HepG2 (cell line): ENCODE results near the gene AP1AR. TPM values are rescaled to one million over a fixed set of nuclear protein-coding genes. Genes with fewer than 3 reads are reported as not detected.

Experiments used
- ATAC-seq: fragments of 200-7000 bp; cut with Tn5 transposase; 3 replicates; pipeline ENCODE4 v1.9.1; 2020; ENCODE audit warnings: mild to moderate bottlenecking, moderate library complexity
- BruUV-seq: library from RNA; stranded (reverse); fragments of 400-500 nt; replicated peaks from 2 replicates; lab custom pipeline; 2021; lab: Mats Ljungman, UMichigan
- CTCF ChIA-PET: fragments of 300-600 bp; formaldehyde crosslinking; extraction: SDS; loops from one replicate; lab custom pipeline; 2021; ENCODE audit warnings: low total read pairs, inconsistent platforms, low intra/inter-chr PET ratio; lab: Yijun Ruan, JAX
- POLR2A ChIA-PET: fragments of 350-600 bp; sonication (Branson Sonifier 250); formaldehyde crosslinking; loops from one replicate; lab custom pipeline; 2020; ENCODE audit warnings: antibody characterized with exemption, inconsistent platforms; lab: Yijun Ruan, JAX
- DNase-seq: peaks from one replicate; pipeline ENCODE4 v3.0.0-alpha.2; 2015; ENCODE audit warnings: low spot score
- FAIRE-seq: peaks from 3 replicates; lab custom pipeline; 2011; peaks lifted over from hg19 to GRCh38; lab: Jason Lieb, UNC
- H2AFZ ChIP-seq: one replicate; pipeline ENCODE4 v1.6.1; 2011; ENCODE audit warnings: low read length, inconsistent platforms
- H3K27ac ChIP-seq: fragments of 300-600 bp; 3 replicates; pipeline ENCODE4 v1.8.0; 2011; ENCODE audit warnings: mixed run types, mild to moderate bottlenecking, mixed read lengths, low read length, inconsistent platforms; ENCODE audit not compliant: insufficient read depth; ENCODE audit errors: extremely low read length
- H3K27me3 ChIP-seq, 2 experiments: fragments of 200-600 bp in 1 of 2; 2 replicates in 1 of 2; 3 replicates in 1 of 2; pipeline versions ENCODE4 v1.6.0 to v1.8.0; 2011; ENCODE audit warnings: low read length in 2 of 2, mild to moderate bottlenecking in 2 of 2, moderate library complexity in 2 of 2, inconsistent platforms in 1 of 2; ENCODE audit not compliant: insufficient read depth in 2 of 2, control insufficient read depth in 1 of 2
- H3K36me3 ChIP-seq, 2 experiments: fragments of 200-600 bp in 1 of 2; replicated peaks in 1 of 2; 2 replicates in 1 of 2; 3 replicates in 1 of 2; pipeline versions ENCODE4 v1.5.1 to v1.8.0; 2011; ENCODE audit warnings: low read length in 2 of 2, inconsistent platforms in 1 of 2; ENCODE audit not compliant: insufficient read depth in 2 of 2, control insufficient read depth in 1 of 2
- H3K4me1 ChIP-seq: 2 replicates; pipeline ENCODE4 v1.5.1; 2012; ENCODE audit warnings: low read length, inconsistent platforms; ENCODE audit not compliant: insufficient read depth
- H3K4me2 ChIP-seq: 2 replicates; pipeline ENCODE4 v1.6.0; 2011; ENCODE audit warnings: low read depth, low read length, inconsistent platforms
- H3K4me3 ChIP-seq, 3 experiments: fragments of 200-600 bp in 1 of 3; sonication (generic), shearing (Covaris generic) in 1 of 3; replicated peaks in 1 of 3; 2 replicates each; pipeline ENCODE4 v1.5.1; 2011 to 2016; ENCODE audit warnings: low read length in 3 of 3, inconsistent platforms in 2 of 3, low read depth in 2 of 3, mild to moderate bottlenecking in 2 of 3, control low read depth in 1 of 3, mixed read lengths in 1 of 3; ENCODE audit not compliant: insufficient read depth in 1 of 3
- H3K79me2 ChIP-seq: one replicate; pipeline ENCODE4 v1.6.1; 2011; ENCODE audit warnings: low read length, inconsistent platforms; ENCODE audit not compliant: insufficient read depth
- H3K9ac ChIP-seq: 2 replicates; pipeline ENCODE4 v1.6.0; 2011; ENCODE audit warnings: mild to moderate bottlenecking, low read depth, low read length, inconsistent platforms; ENCODE audit not compliant: insufficient read depth
- H3K9me3 ChIP-seq: 2 replicates; pipeline ENCODE4 v1.5.1; 2012; ENCODE audit warnings: mild to moderate bottlenecking, low read length
- H4K20me1 ChIP-seq: 2 replicates; pipeline ENCODE4 v1.6.0; 2011; ENCODE audit warnings: inconsistent platforms, mild to moderate bottlenecking, low read length, moderate library complexity; ENCODE audit not compliant: insufficient read depth
- EZH2 ChIP-seq: conservative IDR thresholded peaks from 2 replicates; pipeline ENCODE4 v1.6.1; 2012; ENCODE audit warnings: mild to moderate bottlenecking, low read depth, low read length, moderate library complexity
- GATAD2A ChIP-seq: IDR thresholded peaks from 2 replicates; pipeline ENCODE4 v1.6.1; 2016
- SMC3 ChIP-seq: IDR thresholded peaks from 2 replicates; pipeline ENCODE4 v1.6.1; 2011; ENCODE audit warnings: low read length, improper control_type of control experiment
- STAG1 ChIP-seq: sonication (generic); formaldehyde crosslinking; IDR thresholded peaks from 2 replicates; pipeline ENCODE4 v1.4.0; 2020; ENCODE audit warnings: missing genetic modification reagents
- ZNF10 ChIP-seq: sonication (generic); formaldehyde crosslinking; IDR thresholded peaks from 2 replicates; pipeline ENCODE4 v1.4.0; 2020; ENCODE audit warnings: mild to moderate bottlenecking, low read depth, missing genetic modification reagents, borderline replicate concordance
- ZZZ3 ChIP-seq: sonication (generic); formaldehyde crosslinking; IDR thresholded peaks from 2 replicates; pipeline ENCODE4 v1.4.0; 2020; ENCODE audit warnings: missing genetic modification reagents, mild to moderate bottlenecking, borderline replicate concordance
- WGBS: methylation state at CpG from one replicate; pipeline ENCODE4 v1.1.6; 2017; ENCODE audit warnings: low lambda C conversion rate; 5-methylcytosine and 5-hydroxymethylcytosine counted together
- in situ Hi-C: cut with HindIII; loops from 2 replicates; pipeline ENCODE4 v1.10.0; 2017; ENCODE audit warnings: low pct_unique_long_range_greater_than_20kb; ENCODE audit not compliant: extremely low pct_ligation_motif_present
- intact Hi-C: fragments of 100-400 bp; cut with micrococcal nuclease; formaldehyde crosslinking; loops from one replicate; pipeline ENCODE4 v1.10.0; 2022; ENCODE audit not compliant: unreplicated experiment
- polyA plus RNA-seq, 8 experiments: library from polyadenylated mRNA; depleted of rRNA in 3 of 8; stranded (reverse) in 7 of 8; unstranded in 1 of 8; fragments of >200 nt; fragmentation: Illumina TruSeq in 4 of 8; extraction: Trizol in 4 of 8; gene quantifications; 2 replicates each; pipeline versions ENCODE4 v1.2.1 to v1.2.3, GENCODE V29; 2011 to 2016; ENCODE audit warnings: low read depth in 4 of 8, missing spikeins in 1 of 8, mixed read lengths in 1 of 8; ENCODE audit not compliant: insufficient read depth in 1 of 8
- total RNA-seq, 5 experiments: library from RNA; depleted of rRNA; stranded (reverse); fragments of >200 nt; fragmentation: Illumina TruSeq; extraction: Trizol; gene quantifications; 2 replicates each; pipeline ENCODE4 v1.2.3, GENCODE V29; 2016; ENCODE audit warnings: low read depth in 1 of 5
- TF ChIP-seq, protein P1 (sequence below): sonication (generic); formaldehyde crosslinking; IDR thresholded peaks from 2 replicates; pipeline ENCODE4 v1.4.0; 2020; ENCODE audit warnings: missing genetic modification reagents
- TF ChIP-seq, protein P2 (sequence below): sonication (generic); formaldehyde crosslinking; IDR thresholded peaks from 2 replicates; pipeline ENCODE4 v1.4.0; 2020; ENCODE audit warnings: missing genetic modification reagents, borderline replicate concordance

Gene AP1AR
- total and polyA plus RNA-seq, 2 of the 13 experiments (the other 11 are each of a cell fraction or from before 2014, with no cell fraction given), result 24.9 to 39.9 TPM

DNA sequence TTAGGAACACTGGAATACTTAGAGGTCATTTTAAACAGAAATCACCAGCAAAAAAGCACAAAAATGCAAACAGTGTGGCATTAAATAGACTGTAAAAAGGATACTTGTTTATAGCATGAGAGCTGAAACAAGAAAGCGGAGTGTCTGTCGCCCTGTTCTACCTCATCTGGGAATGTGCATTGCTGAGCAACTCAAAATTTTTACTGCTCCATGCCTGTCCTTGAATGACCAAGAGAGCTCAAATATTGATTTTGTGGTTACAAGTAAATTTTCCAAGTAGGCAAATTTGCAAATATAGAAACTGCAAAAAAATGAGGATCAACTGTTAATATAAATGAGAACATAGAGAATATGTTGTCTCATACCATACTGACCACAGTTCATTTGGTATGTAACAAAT, 25.5 kb downstream of the AP1AR start (continued):
- TF ChIP-seq, protein P1, sequence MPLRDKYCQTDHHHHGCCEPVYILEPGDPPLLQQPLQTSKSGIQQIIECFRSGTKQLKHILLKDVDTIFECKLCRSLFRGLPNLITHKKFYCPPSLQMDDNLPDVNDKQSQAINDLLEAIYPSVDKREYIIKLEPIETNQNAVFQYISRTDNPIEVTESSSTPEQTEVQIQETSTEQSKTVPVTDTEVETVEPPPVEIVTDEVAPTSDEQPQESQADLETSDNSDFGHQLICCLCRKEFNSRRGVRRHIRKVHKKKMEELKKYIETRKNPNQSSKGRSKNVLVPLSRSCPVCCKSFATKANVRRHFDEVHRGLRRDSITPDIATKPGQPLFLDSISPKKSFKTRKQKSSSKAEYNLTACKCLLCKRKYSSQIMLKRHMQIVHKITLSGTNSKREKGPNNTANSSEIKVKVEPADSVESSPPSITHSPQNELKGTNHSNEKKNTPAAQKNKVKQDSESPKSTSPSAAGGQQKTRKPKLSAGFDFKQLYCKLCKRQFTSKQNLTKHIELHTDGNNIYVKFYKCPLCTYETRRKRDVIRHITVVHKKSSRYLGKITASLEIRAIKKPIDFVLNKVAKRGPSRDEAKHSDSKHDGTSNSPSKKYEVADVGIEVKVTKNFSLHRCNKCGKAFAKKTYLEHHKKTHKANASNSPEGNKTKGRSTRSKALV, result no peak
- TF ChIP-seq ZZZ3 (CRISPR knock-in tag) (no peak), GATAD2A (CRISPR knock-in tag) (peak; percentile 36; the same call in 1 of the 2 replicates)
- TF ChIP-seq, protein P2, sequence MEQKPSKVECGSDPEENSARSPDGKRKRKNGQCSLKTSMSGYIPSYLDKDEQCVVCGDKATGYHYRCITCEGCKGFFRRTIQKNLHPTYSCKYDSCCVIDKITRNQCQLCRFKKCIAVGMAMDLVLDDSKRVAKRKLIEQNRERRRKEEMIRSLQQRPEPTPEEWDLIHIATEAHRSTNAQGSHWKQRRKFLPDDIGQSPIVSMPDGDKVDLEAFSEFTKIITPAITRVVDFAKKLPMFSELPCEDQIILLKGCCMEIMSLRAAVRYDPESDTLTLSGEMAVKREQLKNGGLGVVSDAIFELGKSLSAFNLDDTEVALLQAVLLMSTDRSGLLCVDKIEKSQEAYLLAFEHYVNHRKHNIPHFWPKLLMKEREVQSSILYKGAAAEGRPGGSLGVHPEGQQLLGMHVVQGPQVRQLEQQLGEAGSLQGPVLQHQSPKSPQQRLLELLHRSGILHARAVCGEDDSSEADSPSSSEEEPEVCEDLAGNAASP (CRISPR knock-in tag), result peak; percentile 92; the same call in 1 of the 2 replicates
- TF ChIP-seq, all 625 proteins: peak for 8

DNA sequence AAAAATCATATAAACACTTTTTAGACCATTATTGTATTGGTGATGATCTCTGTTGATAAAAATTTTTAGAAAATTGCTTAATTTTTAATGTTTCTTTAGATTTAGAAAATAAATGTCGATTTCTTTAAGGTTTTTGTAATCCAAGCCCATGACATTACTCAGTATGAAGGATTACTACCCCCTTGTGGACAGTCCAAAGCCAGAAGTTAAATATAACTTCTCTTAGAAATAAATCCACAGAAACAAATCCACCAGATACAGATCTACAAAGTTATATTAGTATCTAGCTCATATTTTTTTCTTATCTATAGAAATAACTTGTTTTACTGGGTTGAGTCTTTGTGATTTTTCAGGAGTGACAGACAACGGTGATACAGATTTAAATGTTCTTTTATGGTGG, 35.2 kb downstream of the AP1AR start:
- no peak for DNase-seq

More for the DNA sequence above, 35.2 kb downstream of the AP1AR start:
- Histone ChIP-seq H3K4me3 (no peak overlapping the region), H3K4me1 (no peaks in the 10 kb centered on the region), H3K27ac (no peak overlapping the region), H3K9me3 (no peaks in the 10 kb centered on the region), H3K9ac (no peak overlapping the region), H4K20me1 (no peaks in the 10 kb centered on the region), H3K79me2 (no peaks in the 10 kb centered on the region), H2AFZ (no peak overlapping the region), H3K27me3 (no peaks in the 10 kb centered on the region), H3K4me2 (no peak overlapping the region), H3K36me3 (peaks cover 2 to 50% of the 10 kb centered on the region in 2 experiments)
- in situ Hi-C loops, result no loop called here
- intact Hi-C loops, result loop anchor here (1.0 to 10.0 kb wide), 2 partner anchors 52 to 168 kb away; no protein-coding TSS in a partner anchor
- CTCF ChIA-PET, result interaction anchor here (0.6 to 2.4 kb wide), 2 partner anchors 53 to 167 kb away, joined by 3 to 16 read pairs; no protein-coding TSS in a partner anchor
- no peak for FAIRE-seq
- POLR2A ChIA-PET, result no interaction called here
- no TSS peak for BruUV-seq
- peak; percentile 30; the same call in 1 of the 2 replicates for TF ChIP-seq SMC3
- no peak for TF ChIP-seq ZNF10 (CRISPR knock-in tag)
- peak; percentile 37 for TF ChIP-seq STAG1 (CRISPR knock-in tag)
- no peak for TF ChIP-seq EZH2
- peak; percentile 52 for ATAC-seq
- WGBS, result 59% methylated on average over 2 of the region's 2 CpGs
